ENCODE results near the gene AGAP3.

AGAP3 gene

GRCh38 chr7:151122796-151123157 is 36.5 kb downstream of the AGAP3 start:
- H3K4me3 ChIP-seq (ENCODE audit: low read depth, low read length): no peak overlapping the region
- no peak for TF ChIP-seq CTCF (conservative IDR thresholded peaks at IDR 0.05; ENCODE audit: low read depth, low read length)
- DNase-seq (ENCODE audit: low read depth): no peak

DNA sequence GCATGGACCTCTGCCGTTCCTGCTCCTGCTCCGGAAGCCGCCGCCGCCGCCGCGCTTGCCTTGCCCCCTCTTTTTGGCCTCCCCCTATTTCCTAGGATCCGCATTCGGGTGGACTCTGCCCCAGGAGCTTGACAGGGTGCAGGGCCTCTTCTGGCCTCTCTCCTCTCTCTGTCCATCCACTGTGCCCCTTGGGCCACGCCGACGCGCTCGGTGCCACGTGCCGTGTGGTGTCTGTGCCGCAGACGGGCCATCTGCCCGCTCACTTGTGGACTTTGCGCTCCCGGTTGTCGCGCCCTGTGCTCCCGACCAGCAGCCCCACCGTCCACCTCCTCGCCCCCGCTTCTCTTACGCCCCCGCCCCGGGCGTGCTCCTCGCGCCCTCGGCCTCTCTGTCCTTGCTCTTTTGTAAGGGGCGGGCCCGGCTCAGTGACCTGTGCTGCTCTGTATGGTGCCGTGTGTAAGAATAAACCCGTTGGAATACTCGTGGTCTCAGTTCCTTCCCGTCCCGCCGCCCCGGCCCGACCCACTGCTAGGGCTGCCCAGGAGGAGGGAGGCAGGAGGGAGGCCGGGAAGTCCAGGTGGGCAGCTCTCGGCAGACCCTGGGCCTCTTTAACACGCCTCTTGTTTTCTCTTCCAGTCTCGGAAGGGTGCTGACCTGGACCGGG is 37.0 kb downstream of the AGAP3 start:
- no peak overlapping the region for H3K4me3 ChIP-seq (ENCODE audit: low read depth, low read length)
- no peak for TF ChIP-seq CTCF (conservative IDR thresholded peaks at IDR 0.05; ENCODE audit: low read depth, low read length)
- DNase-seq (ENCODE audit: low read depth): no peak

GRCh38 chr7:151123822-151124464 is 37.7 kb downstream of the AGAP3 start:
- TF ChIP-seq CTCF (conservative IDR thresholded peaks at IDR 0.05; ENCODE audit: low read depth, low read length): peak; percentile 99
- H3K4me3 ChIP-seq (ENCODE audit: low read depth, low read length): no peak overlapping the region
- peak; percentile 85 for DNase-seq (ENCODE audit: low read depth)

DNA sequence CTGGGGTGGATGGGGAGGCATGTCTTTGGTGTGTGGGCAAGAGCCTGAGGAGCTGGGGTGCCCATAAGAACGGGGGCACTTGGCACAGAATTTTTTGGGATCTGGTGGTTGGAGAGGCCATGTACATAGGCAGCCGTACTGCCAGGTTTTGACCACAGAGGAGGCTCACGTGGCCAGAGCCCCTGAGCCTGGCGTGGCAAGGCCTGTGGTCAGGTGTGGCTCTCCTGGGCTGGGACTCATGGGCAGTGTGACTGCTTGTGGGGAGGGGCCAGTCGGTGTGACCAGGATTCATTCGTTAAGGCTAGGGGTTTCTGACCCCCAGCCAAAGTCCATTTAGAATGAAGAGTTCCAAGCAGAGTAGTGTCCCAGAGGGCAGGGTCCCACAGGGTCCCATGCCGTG is 38.2 kb downstream of the AGAP3 start:
- no peak overlapping the region for H3K4me3 ChIP-seq (ENCODE audit: low read depth, low read length)
- no peak for DNase-seq (ENCODE audit: low read depth)
- TF ChIP-seq CTCF (conservative IDR thresholded peaks at IDR 0.05; ENCODE audit: low read depth, low read length): no peak

DNA sequence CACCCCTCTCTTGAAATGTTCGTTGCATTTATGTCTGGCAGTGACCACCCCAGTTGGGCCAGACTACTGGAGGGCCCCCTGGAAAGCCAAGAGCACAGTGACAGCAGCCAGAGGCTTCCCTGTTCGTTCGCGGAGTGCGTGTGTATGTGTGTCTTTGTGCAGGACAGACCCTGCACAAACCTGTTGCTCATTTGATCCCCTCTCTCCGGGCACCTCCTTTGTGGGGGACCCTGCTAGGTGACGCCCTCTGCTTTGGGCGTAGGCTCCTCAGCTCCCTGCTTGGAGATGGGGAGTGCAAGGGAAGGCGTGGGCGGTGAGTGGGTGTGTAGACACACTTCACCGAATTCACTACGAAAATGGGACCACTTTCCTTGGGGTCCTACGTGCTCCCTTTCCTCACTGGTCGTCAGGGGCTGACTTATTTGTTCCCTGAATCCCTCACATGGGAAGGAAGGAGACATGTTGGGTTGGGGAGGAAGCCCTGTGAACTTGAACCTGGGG is 38.7 kb downstream of the AGAP3 start:
- TF ChIP-seq CTCF (conservative IDR thresholded peaks at IDR 0.05; ENCODE audit: low read depth, low read length): no peak
- DNase-seq (ENCODE audit: low read depth): no peak
- H3K4me3 ChIP-seq (ENCODE audit: low read depth, low read length): no peak overlapping the region

- TF ChIP-seq CTCF (conservative IDR thresholded peaks at IDR 0.05; ENCODE audit: low read depth, low read length): no peak
- H3K4me3 ChIP-seq (ENCODE audit: low read depth, low read length): peak overlapping the region; percentile 50
- DNase-seq (ENCODE audit: low read depth): no peak
Measured at GRCh38 chr7:151125470-151125845, 39.2 kb downstream of the AGAP3 start.

Measured in choroid plexus epithelial cell (primary cell).